ENCODE results near the gene SPC25.
"Not testable (repeated sequence)": the region's sequence is repeated elsewhere in the genome, so short reads cannot be mapped to it uniquely, and the experiment has no call there.

The SPC25 gene

GRCh38 chr2:168890006-168890782 is at the start of gene SPC25:
TSS of gene SPC25 (minus strand) at chr2:168890430. CDS start at chr2:168889519, 911 bp downstream.
- DNase-seq, result peak; percentile 91

- no peak for DNase-seq
Measured at GRCh38 chr2:168939918-168940317, 49.7 kb upstream of the SPC25 start.

GRCh38 chr2:168939061-168939460 is 48.8 kb upstream of the SPC25 start:
- DNase-seq, result no peak

GRCh38 chr2:168935810-168936581 is 45.8 kb upstream of the SPC25 start:
- DNase-seq, result no peak

GRCh38 chr2:168934826-168935225 is 44.6 kb upstream of the SPC25 start:
- DNase-seq, result no peak

GRCh38 chr2:168932174-168932573 is 41.9 kb upstream of the SPC25 start:
- not testable (repeated sequence) for DNase-seq

- DNase-seq, result no peak
Measured at GRCh38 chr2:168930242-168930641, 40.0 kb upstream of the SPC25 start.

- DNase-seq, result no peak
Measured at GRCh38 chr2:168929031-168929430, 38.8 kb upstream of the SPC25 start.

GRCh38 chr2:168928113-168928831 is 38.0 kb upstream of the SPC25 start:
- DNase-seq, result no peak

- DNase-seq, result no peak
Measured at GRCh38 chr2:168926621-168927386, 36.6 kb upstream of the SPC25 start.

GRCh38 chr2:168920504-168921157 is 30.4 kb upstream of the SPC25 start:
- peak; percentile 20 for DNase-seq

GRCh38 chr2:168916331-168916675 is 26.1 kb upstream of the SPC25 start:
- DNase-seq, result no peak

- DNase-seq, result no peak
Measured at GRCh38 chr2:168915441-168916330, 25.5 kb upstream of the SPC25 start.

GRCh38 chr2:168913495-168913894 is 23.3 kb upstream of the SPC25 start:
- DNase-seq, result no peak

GRCh38 chr2:168912901-168913369 is 22.7 kb upstream of the SPC25 start:
- DNase-seq, result no peak

GRCh38 chr2:168912466-168912865 is 22.2 kb upstream of the SPC25 start:
- DNase-seq, result no peak

GRCh38 chr2:168910330-168910729 is 20.1 kb upstream of the SPC25 start:
- no peak for DNase-seq

- no peak for DNase-seq
Measured at GRCh38 chr2:168907940-168908662, 17.9 kb upstream of the SPC25 start.

- no peak for DNase-seq
Measured at GRCh38 chr2:168904358-168904757, 14.1 kb upstream of the SPC25 start.

GRCh38 chr2:168903888-168904287 is 13.7 kb upstream of the SPC25 start:
- DNase-seq, result no peak

Measured in NCI-H2081 treated with DMSO at 0.1 percent for 48 hours (cell line).